Testis (tissue), 2 donors: Measurements from ENCODE around the gene ALPG.

Source experiments
- CTCF ChIP-seq, 3 experiments: fragments of 450-650 bp in 2 of 3; fragments of 200-600 bp in 1 of 3; sonication (generic) in 1 of 3; IDR thresholded peaks; one replicate each; pipeline ENCODE4 v1.5.1; 2016 to 2019; ENCODE audit warnings: antibody characterized with exemption in 3 of 3, mild to moderate bottlenecking in 2 of 3, moderate library complexity in 1 of 3
- POLR2A ChIP-seq: fragments of 450-650 bp; IDR thresholded peaks from one replicate; pipeline ENCODE4 v1.6.1; 2017; ENCODE audit warnings: antibody characterized with exemption, mild to moderate bottlenecking, moderate library complexity

- TF ChIP-seq POLR2A (no peak), CTCF (IDR thresholded peaks at IDR 0.05) (no peak)
Measured at GRCh38 chr2:232402518-232402917, 4.1 kb upstream of the ALPG start.
